ENCODE measurements around the gene SP110.

The SP110 gene

GRCh38 chr2:230174466-230174865 is 45.3 kb downstream of the SP110 start:
- H3K4me2 ChIP-seq (ENCODE audit: insufficient read depth, low read length), result no peak overlapping the region
- no peaks in the 10 kb centered on the region for H3K79me2 ChIP-seq (ENCODE audit: insufficient read depth, low read length)
- ATAC-seq (ENCODE audit: insufficient read depth, low read depth) (no peak), DNase-seq (no peak)
- no peak overlapping the region for H2AFZ ChIP-seq (ENCODE audit: low read depth, low read length)
- no peaks in the 10 kb centered on the region for H3K27me3 ChIP-seq (ENCODE audit: insufficient read depth, low read length, poor library complexity)
- no peak overlapping the region for H3K9ac ChIP-seq (ENCODE audit: low read depth, low read length)
- H3K9me3 ChIP-seq (ENCODE audit: insufficient read depth, low read length, severe bottlenecking), result no peaks in the 10 kb centered on the region
- no peak overlapping the region for H3K4me3 ChIP-seq (ENCODE audit: low read depth in 1 of 2, low read length in 2 of 2)
- no peaks in the 10 kb centered on the region for H4K20me1 ChIP-seq (ENCODE audit: insufficient read depth, low read length)
- peaks cover 85% of the 10 kb centered on the region for H3K36me3 ChIP-seq (ENCODE audit: insufficient read depth, low read length)
- TF ChIP-seq CTCF (IDR thresholded peaks at IDR 0.05; ENCODE audit: borderline replicate concordance, extremely low read depth, low read length, poor library complexity, severe bottlenecking) (no peak), EZH2 (IDR thresholded peaks at IDR 0.05; ENCODE audit: borderline replicate concordance, low read depth, low read length, severe bottlenecking) (no peak)
- no peaks in the 10 kb centered on the region for H3K4me1 ChIP-seq (ENCODE audit: insufficient read depth, low read length)
- no peak overlapping the region for H3K27ac ChIP-seq (ENCODE audit: low read length)

GRCh38 chr2:230172852-230173251 is 46.9 kb downstream of the SP110 start:
- H3K27ac ChIP-seq (ENCODE audit: low read length), result no peak overlapping the region
- no peak overlapping the region for H2AFZ ChIP-seq (ENCODE audit: low read depth, low read length)
- H3K9me3 ChIP-seq (ENCODE audit: insufficient read depth, low read length, severe bottlenecking), result no peaks in the 10 kb centered on the region
- ATAC-seq (ENCODE audit: insufficient read depth, low read depth) (no peak), DNase-seq (no peak)
- H3K4me3 ChIP-seq (ENCODE audit: low read depth in 1 of 2, low read length in 2 of 2), result no peak overlapping the region
- peaks cover 82% of the 10 kb centered on the region for H3K36me3 ChIP-seq (ENCODE audit: insufficient read depth, low read length)
- H3K4me2 ChIP-seq (ENCODE audit: insufficient read depth, low read length), result no peak overlapping the region
- H3K4me1 ChIP-seq (ENCODE audit: insufficient read depth, low read length), result no peaks in the 10 kb centered on the region
- no peaks in the 10 kb centered on the region for H3K79me2 ChIP-seq (ENCODE audit: insufficient read depth, low read length)
- H3K27me3 ChIP-seq (ENCODE audit: insufficient read depth, low read length, poor library complexity), result no peaks in the 10 kb centered on the region
- H3K9ac ChIP-seq (ENCODE audit: low read depth, low read length), result no peak overlapping the region
- no peaks in the 10 kb centered on the region for H4K20me1 ChIP-seq (ENCODE audit: insufficient read depth, low read length)
- TF ChIP-seq EZH2 (IDR thresholded peaks at IDR 0.05; ENCODE audit: borderline replicate concordance, low read depth, low read length, severe bottlenecking) (no peak), CTCF (IDR thresholded peaks at IDR 0.05; ENCODE audit: borderline replicate concordance, extremely low read depth, low read length, poor library complexity, severe bottlenecking) (no peak)

- Histone ChIP-seq H4K20me1 (ENCODE audit: insufficient read depth, low read length) (no peaks in the 10 kb centered on the region), H3K27ac (ENCODE audit: low read length) (no peak overlapping the region; the same call in 1 of the 2 replicates), H3K4me1 (ENCODE audit: insufficient read depth, low read length) (no peaks in the 10 kb centered on the region), H3K4me3 (ENCODE audit: low read depth in 1 of 2, low read length in 2 of 2) (no peak overlapping the region), H3K4me2 (ENCODE audit: insufficient read depth, low read length) (no peak overlapping the region), H3K79me2 (ENCODE audit: insufficient read depth, low read length) (no peaks in the 10 kb centered on the region), H3K9ac (ENCODE audit: low read depth, low read length) (no peak overlapping the region), H2AFZ (ENCODE audit: low read depth, low read length) (no peak overlapping the region), H3K9me3 (ENCODE audit: insufficient read depth, low read length, severe bottlenecking) (no peaks in the 10 kb centered on the region), H3K27me3 (ENCODE audit: insufficient read depth, low read length, poor library complexity) (no peaks in the 10 kb centered on the region), H3K36me3 (ENCODE audit: insufficient read depth, low read length) (peaks cover 82% of the 10 kb centered on the region)
- DNase-seq, result no peak
- TF ChIP-seq EZH2 (IDR thresholded peaks at IDR 0.05; ENCODE audit: borderline replicate concordance, low read depth, low read length, severe bottlenecking), result no peak
- TF ChIP-seq CTCF (IDR thresholded peaks at IDR 0.05; ENCODE audit: borderline replicate concordance, extremely low read depth, low read length, poor library complexity, severe bottlenecking), result no peak
- ATAC-seq (ENCODE audit: insufficient read depth, low read depth), result no peak
These were observed 47.6 kb downstream of the SP110 start for GRCh38 chr2:230172156-230172555.

GRCh38 chr2:230170532-230170931 is 49.3 kb downstream of the SP110 start:
- Histone ChIP-seq H3K4me2 (ENCODE audit: insufficient read depth, low read length) (no peak overlapping the region), H3K4me1 (ENCODE audit: insufficient read depth, low read length) (no peaks in the 10 kb centered on the region), H2AFZ (ENCODE audit: low read depth, low read length) (no peak overlapping the region), H3K27me3 (ENCODE audit: insufficient read depth, low read length, poor library complexity) (no peaks in the 10 kb centered on the region), H3K9ac (ENCODE audit: low read depth, low read length) (no peak overlapping the region), H3K9me3 (ENCODE audit: insufficient read depth, low read length, severe bottlenecking) (no peaks in the 10 kb centered on the region), H4K20me1 (ENCODE audit: insufficient read depth, low read length) (no peaks in the 10 kb centered on the region), H3K79me2 (ENCODE audit: insufficient read depth, low read length) (no peaks in the 10 kb centered on the region), H3K27ac (ENCODE audit: low read length) (no peak overlapping the region), H3K36me3 (ENCODE audit: insufficient read depth, low read length) (peaks cover 71% of the 10 kb centered on the region), H3K4me3 (ENCODE audit: low read depth in 1 of 2, low read length in 2 of 2) (no peak overlapping the region)
- ATAC-seq (ENCODE audit: insufficient read depth, low read depth) (peak; percentile 85), DNase-seq (peak; percentile 55)
- no peak for TF ChIP-seq CTCF (IDR thresholded peaks at IDR 0.05; ENCODE audit: borderline replicate concordance, extremely low read depth, low read length, poor library complexity, severe bottlenecking)
- no peak for TF ChIP-seq EZH2 (IDR thresholded peaks at IDR 0.05; ENCODE audit: borderline replicate concordance, low read depth, low read length, severe bottlenecking)
